ENCODE measurements around the gene OSBPL8.

OSBPL8 gene

GRCh38 chr12:76457010-76457409 lies 102.6 kb downstream of the OSBPL8 start:
- no peak overlapping the region for H3K4me3 ChIP-seq (ENCODE audit: low read length)
- TF ChIP-seq, protein P1, sequence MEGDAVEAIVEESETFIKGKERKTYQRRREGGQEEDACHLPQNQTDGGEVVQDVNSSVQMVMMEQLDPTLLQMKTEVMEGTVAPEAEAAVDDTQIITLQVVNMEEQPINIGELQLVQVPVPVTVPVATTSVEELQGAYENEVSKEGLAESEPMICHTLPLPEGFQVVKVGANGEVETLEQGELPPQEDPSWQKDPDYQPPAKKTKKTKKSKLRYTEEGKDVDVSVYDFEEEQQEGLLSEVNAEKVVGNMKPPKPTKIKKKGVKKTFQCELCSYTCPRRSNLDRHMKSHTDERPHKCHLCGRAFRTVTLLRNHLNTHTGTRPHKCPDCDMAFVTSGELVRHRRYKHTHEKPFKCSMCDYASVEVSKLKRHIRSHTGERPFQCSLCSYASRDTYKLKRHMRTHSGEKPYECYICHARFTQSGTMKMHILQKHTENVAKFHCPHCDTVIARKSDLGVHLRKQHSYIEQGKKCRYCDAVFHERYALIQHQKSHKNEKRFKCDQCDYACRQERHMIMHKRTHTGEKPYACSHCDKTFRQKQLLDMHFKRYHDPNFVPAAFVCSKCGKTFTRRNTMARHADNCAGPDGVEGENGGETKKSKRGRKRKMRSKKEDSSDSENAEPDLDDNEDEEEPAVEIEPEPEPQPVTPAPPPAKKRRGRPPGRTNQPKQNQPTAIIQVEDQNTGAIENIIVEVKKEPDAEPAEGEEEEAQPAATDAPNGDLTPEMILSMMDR (conservative IDR thresholded peaks at IDR 0.05; ENCODE audit: low read depth, low read length): no peak
- no peak for DNase-seq (ENCODE audit: low read depth)

DNA sequence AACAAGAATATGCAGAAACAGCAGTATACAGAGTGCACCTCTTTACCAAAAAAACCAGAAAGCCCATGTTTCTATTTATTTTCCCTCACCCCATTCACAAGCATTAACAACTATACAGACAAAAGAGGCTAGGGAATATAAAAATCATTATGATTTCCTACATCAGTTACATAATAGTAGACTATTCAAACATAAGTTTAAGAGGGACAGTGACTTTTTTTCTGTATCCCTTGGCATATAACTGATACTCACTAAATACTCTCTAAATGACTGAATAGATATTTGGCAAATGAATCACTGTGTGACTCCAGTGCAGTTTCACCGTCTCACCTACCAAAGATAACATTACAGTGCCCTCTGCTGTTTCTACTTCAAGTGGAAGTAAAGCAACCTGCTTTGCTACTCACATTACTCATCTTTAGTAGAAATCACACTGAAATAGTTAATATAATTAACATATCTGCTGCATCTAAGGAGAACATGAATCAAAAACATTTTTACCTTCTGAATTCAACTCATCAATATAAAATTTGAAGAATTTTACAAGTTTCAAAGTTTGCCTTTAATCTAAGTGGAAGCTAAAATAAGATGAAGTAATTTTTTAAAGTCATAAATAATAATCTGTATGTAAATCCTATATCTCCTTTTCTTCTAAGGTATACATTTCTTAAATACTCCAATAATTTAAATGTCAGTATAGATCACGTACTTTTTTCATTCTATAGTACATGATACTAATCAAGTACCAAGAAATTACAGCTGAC lies 103.8 kb downstream of the OSBPL8 start:
- H3K4me3 ChIP-seq (ENCODE audit: low read length): no peak overlapping the region
- TF ChIP-seq, protein P1 (conservative IDR thresholded peaks at IDR 0.05; ENCODE audit: low read depth, low read length): peak; percentile 74
- peak; percentile 51 for DNase-seq (ENCODE audit: low read depth)

GRCh38 chr12:76451528-76451927 lies 108.0 kb downstream of the OSBPL8 start:
- H3K4me3 ChIP-seq (ENCODE audit: low read length): no peak overlapping the region
- DNase-seq (ENCODE audit: low read depth): no peak
- TF ChIP-seq, protein P1 (conservative IDR thresholded peaks at IDR 0.05; ENCODE audit: low read depth, low read length): no peak

DNA sequence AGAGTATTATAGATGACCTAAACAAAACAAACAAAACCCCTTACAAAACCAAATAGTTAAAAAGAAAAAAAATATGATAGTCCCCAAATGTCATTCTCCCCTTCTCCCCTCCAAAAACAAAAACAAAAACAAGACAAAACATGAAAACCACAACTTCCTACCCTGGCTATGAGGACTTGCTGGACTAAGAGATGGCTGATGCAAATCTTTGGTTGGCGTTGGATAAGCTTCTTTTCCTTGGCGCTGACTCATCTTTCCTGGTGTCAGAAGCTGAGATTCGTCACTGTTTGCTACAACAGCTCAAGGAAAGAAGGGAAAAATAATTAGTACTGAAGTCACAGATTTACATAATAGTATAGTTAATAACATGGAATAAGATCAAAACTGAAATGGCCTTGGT lies 108.9 kb downstream of the OSBPL8 start:
- no peak overlapping the region for H3K4me3 ChIP-seq (ENCODE audit: low read length)
- TF ChIP-seq, protein P1 (conservative IDR thresholded peaks at IDR 0.05; ENCODE audit: low read depth, low read length): no peak
- DNase-seq (ENCODE audit: low read depth): peak; percentile 72

DNA sequence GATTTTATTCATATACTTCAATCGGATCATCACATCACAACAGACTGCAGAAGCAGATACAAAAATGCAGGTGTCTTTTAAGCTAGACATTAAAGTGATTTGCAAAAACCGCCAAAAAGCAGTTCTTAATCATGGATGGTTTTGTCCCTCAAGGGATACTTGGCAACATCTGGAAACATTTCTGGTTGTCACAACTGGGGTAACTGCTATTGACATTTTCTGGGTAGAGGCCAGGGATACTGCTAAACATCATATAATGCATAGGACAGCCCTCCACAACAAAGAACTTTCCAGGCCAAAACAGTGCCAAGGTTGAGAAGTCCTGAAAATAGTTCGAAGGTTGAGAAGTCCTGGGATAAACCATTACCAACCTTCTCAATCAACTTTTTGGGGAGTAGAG lies 109.6 kb downstream of the OSBPL8 start:
- TF ChIP-seq, protein P1 (conservative IDR thresholded peaks at IDR 0.05; ENCODE audit: low read depth, low read length): no peak
- no peak for DNase-seq (ENCODE audit: low read depth)
- H3K4me3 ChIP-seq (ENCODE audit: low read length): no peak overlapping the region

- H3K4me3 ChIP-seq (ENCODE audit: low read length): no peak overlapping the region
- TF ChIP-seq, protein P1 (conservative IDR thresholded peaks at IDR 0.05; ENCODE audit: low read depth, low read length): no peak
- no peak for DNase-seq (ENCODE audit: low read depth)
Observed at GRCh38 chr12:76449583-76449982, 110.0 kb downstream of the OSBPL8 start.

DNA sequence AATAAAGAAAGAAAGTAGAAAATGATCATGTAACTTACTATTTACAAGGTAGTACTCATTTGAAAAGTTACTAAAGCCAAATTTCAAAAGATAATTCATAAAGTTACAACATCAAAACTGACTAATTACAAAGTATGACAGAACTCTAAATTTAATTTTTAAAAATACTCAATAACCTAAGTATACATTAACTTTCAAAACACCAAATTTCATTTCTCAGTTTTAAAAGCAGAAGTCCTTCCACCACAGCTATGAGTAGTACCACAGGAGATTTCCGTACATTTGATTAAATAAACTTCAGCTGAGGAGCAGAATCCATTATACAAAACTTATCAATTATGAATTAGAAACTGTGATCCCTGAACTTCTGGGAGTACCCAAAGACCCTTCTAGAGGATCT lies 110.6 kb downstream of the OSBPL8 start:
- DNase-seq (ENCODE audit: low read depth): no peak
- no peak overlapping the region for H3K4me3 ChIP-seq (ENCODE audit: low read length)
- TF ChIP-seq, protein P1 (conservative IDR thresholded peaks at IDR 0.05; ENCODE audit: low read depth, low read length): no peak

Measured in retinal pigment epithelial cell (primary cell).